GM12801 (cell line): ENCODE results near the gene MYMX.

Source experiments
- TF ChIP-seq, protein P1 (sequence below): IDR thresholded peaks from one replicate; pipeline ENCODE4 v1.5.1; 2011; ENCODE audit warnings: control low read depth; ENCODE audit not compliant: insufficient read length; ENCODE audit errors: extremely low read depth

MYMX gene

DNA sequence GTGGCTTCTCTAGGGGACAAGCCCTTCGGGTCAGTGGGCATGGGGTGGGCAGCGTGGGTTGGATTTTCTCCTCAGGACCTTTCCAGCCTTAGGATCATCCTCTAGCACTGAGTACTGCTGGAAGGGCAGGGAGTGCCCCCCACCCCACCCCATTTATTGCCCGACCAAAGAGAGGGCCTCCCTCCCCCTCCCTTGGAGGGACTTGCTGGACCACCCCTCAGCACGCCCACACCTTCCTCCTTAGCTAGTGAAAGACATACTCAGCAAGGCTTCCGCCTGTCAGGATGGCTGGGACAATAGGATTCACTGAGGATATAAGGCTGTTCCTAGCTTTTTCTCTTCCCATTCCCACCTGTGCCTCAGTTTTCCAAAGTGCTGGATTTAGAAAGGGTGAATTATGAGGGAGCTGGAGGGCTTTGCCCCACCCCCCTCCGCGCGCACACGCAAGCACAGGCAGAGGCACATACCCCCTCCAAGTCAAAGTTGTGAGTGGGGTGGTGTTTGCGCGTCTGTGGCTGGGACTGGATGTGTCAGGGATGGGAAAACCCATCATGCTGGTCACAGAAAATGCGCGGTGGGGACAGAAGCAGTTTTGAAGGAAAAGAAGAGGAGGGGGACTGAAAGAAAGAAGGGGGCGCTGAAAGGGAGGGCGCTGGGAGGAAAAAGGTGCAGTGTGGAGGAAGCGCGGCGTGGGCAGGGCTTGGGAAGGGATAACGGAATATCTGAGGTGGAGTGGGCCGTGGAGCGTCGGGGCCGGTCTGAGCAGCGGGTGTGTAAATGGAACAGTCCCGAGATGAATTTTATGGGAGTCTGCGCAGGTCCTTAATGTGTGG lies 6.0 kb downstream of the MYMX start:
- TF ChIP-seq, protein P1, sequence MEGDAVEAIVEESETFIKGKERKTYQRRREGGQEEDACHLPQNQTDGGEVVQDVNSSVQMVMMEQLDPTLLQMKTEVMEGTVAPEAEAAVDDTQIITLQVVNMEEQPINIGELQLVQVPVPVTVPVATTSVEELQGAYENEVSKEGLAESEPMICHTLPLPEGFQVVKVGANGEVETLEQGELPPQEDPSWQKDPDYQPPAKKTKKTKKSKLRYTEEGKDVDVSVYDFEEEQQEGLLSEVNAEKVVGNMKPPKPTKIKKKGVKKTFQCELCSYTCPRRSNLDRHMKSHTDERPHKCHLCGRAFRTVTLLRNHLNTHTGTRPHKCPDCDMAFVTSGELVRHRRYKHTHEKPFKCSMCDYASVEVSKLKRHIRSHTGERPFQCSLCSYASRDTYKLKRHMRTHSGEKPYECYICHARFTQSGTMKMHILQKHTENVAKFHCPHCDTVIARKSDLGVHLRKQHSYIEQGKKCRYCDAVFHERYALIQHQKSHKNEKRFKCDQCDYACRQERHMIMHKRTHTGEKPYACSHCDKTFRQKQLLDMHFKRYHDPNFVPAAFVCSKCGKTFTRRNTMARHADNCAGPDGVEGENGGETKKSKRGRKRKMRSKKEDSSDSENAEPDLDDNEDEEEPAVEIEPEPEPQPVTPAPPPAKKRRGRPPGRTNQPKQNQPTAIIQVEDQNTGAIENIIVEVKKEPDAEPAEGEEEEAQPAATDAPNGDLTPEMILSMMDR = no peak

DNA sequence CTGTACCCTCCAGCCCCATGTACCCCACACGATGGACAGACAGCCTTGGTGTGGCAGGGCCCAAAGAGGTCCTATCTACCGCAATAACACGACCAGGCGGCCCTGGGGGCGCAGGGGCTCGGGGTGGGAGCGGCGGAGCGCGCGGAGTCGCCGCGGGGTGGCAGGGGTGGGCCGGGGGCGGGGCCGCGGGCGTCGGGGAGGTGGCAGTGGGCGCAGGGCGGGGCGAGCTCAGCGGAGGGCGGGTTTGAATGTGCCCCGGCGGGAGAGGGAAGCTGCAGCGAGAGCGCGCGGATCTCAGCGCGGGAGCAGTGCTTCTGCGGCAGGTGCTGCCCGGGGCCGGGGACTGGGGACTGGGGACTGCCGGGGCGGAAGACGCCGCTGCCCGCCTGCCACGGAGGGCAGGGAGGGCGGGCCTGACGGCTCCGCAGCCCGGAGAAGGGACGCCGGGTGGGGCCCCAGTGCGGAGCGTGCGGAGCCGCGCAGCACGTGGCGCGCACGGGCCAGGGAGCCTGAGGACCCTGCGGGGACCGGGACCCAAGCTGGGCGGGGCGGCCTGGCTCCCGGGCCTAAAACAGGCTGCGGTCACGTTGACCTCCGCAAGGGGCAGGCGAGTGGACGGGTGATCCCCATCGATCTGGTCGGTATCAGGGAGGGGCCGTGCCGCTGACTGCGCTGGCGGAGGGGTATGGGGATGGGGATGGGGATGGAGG lies 6.7 kb downstream of the MYMX start, which contains the start of gene SLC29A1:
Gene SLC29A1 (plus strand): TSS at position 277 of the 710 bp plus-strand sequence. CDS start 3,719 bp downstream, outside the sequence.
- TF ChIP-seq, protein P1 = no peak

DNA sequence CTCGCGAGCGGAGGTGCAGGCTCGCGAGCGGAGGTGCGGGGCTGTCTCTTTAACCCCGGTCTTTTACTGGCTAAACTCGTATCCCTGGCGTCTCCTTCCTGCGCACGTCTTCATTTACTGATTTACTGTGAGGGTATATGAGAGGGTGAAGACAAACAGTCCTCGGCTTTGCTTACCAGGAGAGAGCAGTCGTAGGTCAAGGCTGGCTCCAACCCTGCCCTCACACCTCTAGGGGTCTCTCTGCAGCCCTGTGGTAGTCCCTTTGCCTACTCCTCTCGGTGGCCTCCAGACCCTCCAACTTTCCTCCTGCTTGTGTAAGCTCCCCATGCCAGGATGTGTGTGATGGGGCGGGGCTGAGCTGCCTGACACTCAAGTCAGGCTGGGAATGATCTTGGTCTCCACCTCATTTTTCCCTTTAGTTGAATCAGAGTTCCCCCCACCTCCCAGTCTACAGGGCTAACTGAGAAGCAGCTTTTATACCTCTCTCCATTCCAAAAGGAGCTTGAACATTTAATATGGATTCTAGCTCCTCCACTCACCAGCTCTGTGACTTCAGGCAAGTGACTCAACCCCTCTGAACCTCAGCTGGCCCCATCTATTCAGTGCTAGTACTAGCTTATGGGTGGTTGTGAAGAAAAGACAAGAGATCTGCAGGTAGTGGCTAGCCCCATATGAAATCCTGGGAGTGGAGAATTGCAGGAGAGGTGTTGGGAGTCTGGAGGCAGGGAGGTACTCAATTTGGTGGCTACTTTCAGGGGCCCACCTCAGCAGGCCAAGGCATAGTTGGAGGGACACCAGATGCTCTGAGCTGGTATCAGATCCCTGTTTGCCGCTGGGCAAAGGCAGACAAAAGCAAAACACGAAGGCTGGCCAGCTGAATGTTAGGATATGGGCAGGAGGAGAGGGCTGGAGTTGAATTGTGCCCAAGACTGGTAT lies 7.6 kb downstream of the MYMX start:
- TF ChIP-seq, protein P1 = no peak

DNA sequence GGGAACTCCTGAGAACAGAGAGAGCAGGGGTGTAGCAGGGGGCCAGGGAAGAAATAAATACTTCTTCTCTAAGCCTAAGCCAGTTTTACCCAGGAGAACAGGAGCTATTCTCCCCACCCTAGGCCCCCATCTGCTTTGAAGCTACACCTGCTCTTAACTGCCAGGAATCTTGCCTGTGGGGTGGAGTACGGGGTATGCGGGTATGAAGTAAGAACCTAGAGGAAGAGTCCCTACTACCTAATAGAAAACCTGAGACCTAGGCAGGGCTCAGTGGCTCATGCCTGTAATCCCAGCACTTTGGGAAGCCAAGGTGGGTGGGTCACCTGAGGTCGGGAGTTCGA lies 8.2 kb downstream of the MYMX start:
- TF ChIP-seq, protein P1 = no peak

DNA sequence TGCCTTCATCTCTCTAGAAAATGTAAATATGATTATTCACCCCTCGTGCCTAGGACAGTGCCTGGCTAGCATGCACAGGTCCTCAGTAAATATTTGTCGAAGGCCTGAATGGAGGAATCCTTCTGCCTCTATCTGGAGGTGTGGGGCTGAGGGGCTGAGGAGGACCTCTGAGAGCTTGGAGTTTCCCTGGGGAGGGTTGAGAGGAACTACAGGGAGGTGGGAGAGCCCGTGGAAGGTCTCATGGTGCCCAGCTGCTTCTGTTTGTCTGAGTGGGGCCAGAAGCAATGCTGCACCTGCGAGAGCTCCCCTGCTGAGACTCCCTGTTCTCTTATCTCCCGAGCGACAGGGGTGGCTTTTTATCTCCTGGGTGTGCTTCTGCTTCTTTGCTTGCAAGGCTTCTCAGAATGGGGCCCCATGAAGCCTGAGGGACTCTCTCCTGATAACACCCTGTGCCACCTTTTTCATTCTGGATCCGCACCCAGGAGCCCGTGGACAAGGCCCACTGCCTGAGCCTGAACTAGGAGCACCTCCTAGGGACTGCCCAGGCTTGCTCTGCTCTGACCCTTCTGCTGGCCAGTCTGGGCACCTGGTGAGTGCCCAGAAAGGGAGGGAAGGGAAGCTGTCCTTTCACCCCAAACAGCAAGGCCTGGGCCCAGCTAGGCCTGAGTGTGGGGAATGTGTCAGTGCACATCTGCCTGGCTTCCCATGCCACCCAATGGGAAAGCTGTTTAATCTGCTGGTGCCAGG lies 9.0 kb downstream of the MYMX start:
- TF ChIP-seq, protein P1 = no peak

DNA sequence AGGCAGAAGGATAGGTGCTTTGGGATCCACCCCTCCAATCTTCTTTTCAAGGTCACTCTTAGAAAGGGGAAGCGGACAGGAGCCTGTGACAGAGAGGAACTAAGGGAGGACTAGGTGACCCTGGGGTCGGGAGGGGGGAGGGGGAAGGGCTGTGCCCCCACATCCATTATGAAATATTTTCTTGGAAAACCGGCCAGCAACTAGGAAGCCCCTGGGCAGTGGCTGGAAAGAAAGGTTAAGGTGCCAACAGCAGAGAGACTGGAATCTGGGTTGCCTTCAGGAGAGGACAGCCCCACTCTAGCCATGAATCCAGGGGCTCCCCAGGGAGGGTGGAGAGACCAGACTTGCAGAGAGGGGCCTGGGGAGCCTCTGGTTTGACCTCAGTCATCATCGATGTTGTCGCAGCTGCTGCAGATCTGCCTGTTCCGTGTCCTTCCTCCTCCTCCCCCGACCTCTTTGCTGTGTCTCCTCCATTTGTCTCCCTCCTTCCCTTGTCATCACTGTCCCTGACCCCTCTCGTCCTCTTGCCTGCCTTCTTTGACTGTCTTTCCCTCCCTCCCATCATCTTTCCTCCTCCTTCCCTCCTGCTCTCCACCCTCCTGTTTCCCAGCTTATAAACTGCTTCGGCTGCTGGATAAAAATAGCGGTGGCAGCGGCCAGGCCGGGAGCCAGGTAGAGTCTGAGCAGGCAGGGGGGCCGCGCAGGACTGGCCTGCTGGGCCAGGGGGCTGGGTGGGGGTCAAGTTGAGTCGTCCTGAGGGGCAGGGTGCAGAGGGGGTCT lies 9.8 kb downstream of the MYMX start:
- TF ChIP-seq, protein P1 = no peak
